GM12864 (cell line): ENCODE results near the gene AHI1.

Experiments
- DNase-seq: peaks from one replicate; pipeline ENCODE4 v3.0.0-alpha.2; 2011; ENCODE audit warnings: low read depth
- H3K4me3 ChIP-seq: 2 replicates; pipeline ENCODE4 v1.5.1; 2011; ENCODE audit warnings: mild to moderate bottlenecking, low read depth, low read length, control low read depth
- CTCF ChIP-seq: IDR thresholded peaks from 2 replicates; pipeline ENCODE4 v1.5.1; 2011; ENCODE audit warnings: low read depth, mild to moderate bottlenecking, moderate library complexity, low read length, control low read depth, inconsistent platforms; ENCODE audit errors: missing control alignments

AHI1 gene

GRCh38 chr6:135419162-135419561 lies 78.4 kb downstream of the AHI1 start:
- no peak overlapping the region for H3K4me3 ChIP-seq
- no peak for TF ChIP-seq CTCF
- DNase-seq: no peak

DNA sequence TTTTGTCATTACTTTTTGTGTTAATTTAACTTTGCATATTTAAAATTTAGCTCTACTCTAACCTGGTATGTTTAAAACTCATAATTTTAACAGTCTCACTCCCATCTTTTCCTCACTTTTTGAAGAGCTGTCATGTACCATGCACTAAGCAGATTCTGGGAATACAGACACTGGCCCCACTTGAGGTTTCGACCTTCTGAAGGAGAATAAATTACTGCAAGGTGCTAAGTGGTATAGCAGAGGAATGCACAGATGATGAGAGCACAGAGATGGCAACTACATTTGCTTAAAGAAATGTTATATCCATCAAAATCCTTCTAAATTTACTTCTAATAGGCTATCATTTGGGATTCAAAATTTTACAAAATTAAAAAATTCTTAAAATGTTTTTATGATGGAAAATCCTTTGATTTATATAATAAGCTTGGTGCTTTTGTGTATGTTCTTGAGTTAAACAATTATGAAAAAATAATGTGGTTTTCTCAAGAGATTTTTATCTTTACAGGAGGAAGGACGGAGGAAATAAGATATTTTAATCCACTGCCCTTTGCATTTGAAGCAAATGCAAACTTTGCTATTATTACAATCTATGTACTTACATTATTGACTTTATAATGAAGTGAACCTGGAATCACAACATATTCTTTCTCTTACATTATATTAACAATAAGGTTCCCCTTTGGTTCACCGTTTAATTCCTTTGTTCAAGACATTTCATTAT lies 79.3 kb downstream of the AHI1 start:
- H3K4me3 ChIP-seq: no peak overlapping the region
- DNase-seq: no peak
- TF ChIP-seq CTCF: no peak

DNA sequence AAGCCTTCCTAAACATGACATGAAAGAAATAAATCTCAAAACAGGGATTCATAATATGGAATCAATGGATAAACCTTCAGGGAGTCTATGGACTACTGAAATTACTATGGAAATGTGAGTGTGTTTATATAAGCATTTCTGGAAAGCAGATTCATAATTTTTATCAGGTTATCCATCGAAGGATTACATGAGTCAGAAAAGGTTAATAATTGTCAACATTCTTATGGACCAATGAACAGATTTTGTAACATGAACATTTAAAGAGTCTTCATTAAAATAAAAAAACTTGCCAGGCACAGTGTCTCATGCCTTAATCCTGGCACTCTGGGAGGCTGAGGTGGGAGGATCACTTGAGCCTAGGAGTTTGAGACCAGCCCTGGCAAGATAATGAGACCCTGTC lies 84.8 kb downstream of the AHI1 start:
- H3K4me3 ChIP-seq: no peak overlapping the region
- no peak for TF ChIP-seq CTCF
- no peak for DNase-seq

GRCh38 chr6:135411849-135412248 lies 85.7 kb downstream of the AHI1 start:
- no peak overlapping the region for H3K4me3 ChIP-seq
- TF ChIP-seq CTCF: no peak
- no peak for DNase-seq

DNA sequence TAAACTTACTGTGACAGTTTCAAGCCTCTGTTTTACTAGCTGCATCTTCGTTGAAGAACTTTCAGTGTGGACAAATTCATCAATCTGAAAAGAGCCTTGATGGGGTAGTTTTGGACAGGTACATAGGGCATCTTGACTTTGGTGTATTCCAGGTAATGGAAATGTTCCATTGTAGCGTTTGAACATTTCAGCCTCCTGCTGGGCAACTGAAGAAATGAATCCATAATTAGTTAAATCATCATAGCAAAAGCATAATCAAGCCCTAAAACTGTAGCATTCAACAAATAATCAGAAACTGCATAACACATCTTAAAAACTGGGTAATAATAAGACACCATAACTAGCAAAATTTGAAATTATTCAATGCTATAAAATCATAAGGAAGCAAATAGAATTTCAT lies 86.2 kb downstream of the AHI1 start:
- TF ChIP-seq CTCF: peak; percentile 31
- DNase-seq: no peak
- no peak overlapping the region for H3K4me3 ChIP-seq

GRCh38 chr6:135410856-135411255 lies 86.7 kb downstream of the AHI1 start:
- TF ChIP-seq CTCF: no peak
- H3K4me3 ChIP-seq: no peak overlapping the region
- DNase-seq: no peak

DNA sequence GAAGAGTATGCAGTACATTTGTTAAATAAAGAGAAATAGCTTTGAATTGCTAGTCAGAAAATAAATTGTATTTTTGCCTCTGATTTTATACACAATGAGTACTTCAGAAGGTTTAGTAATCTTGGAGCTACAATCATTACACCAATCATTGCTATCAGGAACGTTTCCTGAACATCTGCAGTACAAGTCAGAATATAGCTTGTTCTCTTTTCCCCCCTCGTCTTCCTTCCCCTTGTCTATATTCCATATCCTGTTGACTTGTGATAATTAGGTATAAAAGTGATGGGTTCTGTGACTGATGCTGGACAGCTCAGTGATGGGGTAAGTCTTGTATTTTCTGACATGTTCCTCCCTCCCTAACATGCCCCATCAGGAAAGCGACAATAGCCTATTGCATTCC lies 94.0 kb downstream of the AHI1 start:
- no peak overlapping the region for H3K4me3 ChIP-seq
- no peak for DNase-seq
- TF ChIP-seq CTCF: no peak
